HepG2 (cell line): ENCODE results near the gene NPDC1.

Experiments
- MAFG ChIP-seq: sonication (generic); formaldehyde crosslinking; IDR thresholded peaks from 2 replicates; pipeline ENCODE4 v1.5.1; 2020; ENCODE audit warnings: mild to moderate bottlenecking, missing genetic modification reagents
- POLR2A ChIP-seq, 2 experiments: IDR thresholded peaks; 2 replicates each; pipeline ENCODE4 v1.6.1; 2011; ENCODE audit warnings: low read depth in 2 of 2, low read length in 2 of 2, mild to moderate bottlenecking in 1 of 2, moderate library complexity in 1 of 2; ENCODE audit not compliant: insufficient read depth in 1 of 2
- TF ChIP-seq, protein P1 (sequence below): sonication (generic); formaldehyde crosslinking; IDR thresholded peaks from 2 replicates; pipeline ENCODE4 v1.5.1; 2020; ENCODE audit warnings: mild to moderate bottlenecking, missing genetic modification reagents, moderate library complexity

DNA sequence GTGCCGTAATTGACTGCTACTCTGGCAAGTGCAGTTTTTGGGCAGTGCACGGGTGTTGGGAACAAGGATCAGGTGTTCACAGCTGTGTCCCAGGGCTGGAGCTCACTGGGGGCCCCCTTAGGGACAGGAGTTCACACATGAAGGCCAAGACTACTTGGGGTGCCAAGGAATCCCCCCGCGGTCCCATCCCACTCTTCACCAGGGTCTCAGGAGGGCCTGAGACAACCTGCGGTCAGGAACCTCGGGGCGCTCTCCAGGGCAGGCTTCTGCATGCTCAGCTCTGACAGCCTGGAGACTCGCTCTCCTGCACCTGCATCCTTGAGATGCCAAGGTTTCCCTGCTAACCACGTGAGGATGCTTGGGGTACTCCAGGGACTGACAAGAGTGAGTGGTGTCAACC, 38.5 kb upstream of the NPDC1 start:
- TF ChIP-seq MAFG (CRISPR knock-in tag) = no peak
- TF ChIP-seq POLR2A (IDR thresholded peaks at IDR 0.05; ENCODE audit: insufficient read depth in 1 of 2, low read depth in 2 of 2, low read length in 2 of 2) = no peak
- TF ChIP-seq, protein P1, sequence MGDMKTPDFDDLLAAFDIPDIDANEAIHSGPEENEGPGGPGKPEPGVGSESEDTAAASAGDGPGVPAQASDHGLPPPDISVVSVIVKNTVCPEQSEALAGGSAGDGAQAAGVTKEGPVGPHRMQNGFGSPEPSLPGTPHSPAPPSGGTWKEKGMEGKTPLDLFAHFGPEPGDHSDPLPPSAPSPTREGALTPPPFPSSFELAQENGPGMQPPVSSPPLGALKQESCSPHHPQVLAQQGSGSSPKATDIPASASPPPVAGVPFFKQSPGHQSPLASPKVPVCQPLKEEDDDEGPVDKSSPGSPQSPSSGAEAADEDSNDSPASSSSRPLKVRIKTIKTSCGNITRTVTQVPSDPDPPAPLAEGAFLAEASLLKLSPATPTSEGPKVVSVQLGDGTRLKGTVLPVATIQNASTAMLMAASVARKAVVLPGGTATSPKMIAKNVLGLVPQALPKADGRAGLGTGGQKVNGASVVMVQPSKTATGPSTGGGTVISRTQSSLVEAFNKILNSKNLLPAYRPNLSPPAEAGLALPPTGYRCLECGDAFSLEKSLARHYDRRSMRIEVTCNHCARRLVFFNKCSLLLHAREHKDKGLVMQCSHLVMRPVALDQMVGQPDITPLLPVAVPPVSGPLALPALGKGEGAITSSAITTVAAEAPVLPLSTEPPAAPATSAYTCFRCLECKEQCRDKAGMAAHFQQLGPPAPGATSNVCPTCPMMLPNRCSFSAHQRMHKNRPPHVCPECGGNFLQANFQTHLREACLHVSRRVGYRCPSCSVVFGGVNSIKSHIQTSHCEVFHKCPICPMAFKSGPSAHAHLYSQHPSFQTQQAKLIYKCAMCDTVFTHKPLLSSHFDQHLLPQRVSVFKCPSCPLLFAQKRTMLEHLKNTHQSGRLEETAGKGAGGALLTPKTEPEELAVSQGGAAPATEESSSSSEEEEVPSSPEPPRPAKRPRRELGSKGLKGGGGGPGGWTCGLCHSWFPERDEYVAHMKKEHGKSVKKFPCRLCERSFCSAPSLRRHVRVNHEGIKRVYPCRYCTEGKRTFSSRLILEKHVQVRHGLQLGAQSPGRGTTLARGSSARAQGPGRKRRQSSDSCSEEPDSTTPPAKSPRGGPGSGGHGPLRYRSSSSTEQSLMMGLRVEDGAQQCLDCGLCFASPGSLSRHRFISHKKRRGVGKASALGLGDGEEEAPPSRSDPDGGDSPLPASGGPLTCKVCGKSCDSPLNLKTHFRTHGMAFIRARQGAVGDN (CRISPR knock-in tag) = no peak
